WTC11 (cell line): ENCODE results near the gene APOLD1.

Experiments used
- ATF3 ChIP-seq: sonication (generic); formaldehyde crosslinking; conservative IDR thresholded peaks from 2 replicates; pipeline ENCODE4 v1.8.1; 2022; ENCODE audit warnings: mild to moderate bottlenecking, missing genetic modification reagents
- CTCF ChIP-seq: fragments of 200-600 bp; IDR thresholded peaks from 2 replicates; pipeline ENCODE4 v1.8.0; 2022; ENCODE audit warnings: antibody characterized with exemption
- TEAD1 ChIP-seq: sonication (generic); formaldehyde crosslinking; IDR thresholded peaks from 2 replicates; pipeline ENCODE4 v1.8.0; 2022; ENCODE audit warnings: mild to moderate bottlenecking, missing genetic modification reagents

DNA sequence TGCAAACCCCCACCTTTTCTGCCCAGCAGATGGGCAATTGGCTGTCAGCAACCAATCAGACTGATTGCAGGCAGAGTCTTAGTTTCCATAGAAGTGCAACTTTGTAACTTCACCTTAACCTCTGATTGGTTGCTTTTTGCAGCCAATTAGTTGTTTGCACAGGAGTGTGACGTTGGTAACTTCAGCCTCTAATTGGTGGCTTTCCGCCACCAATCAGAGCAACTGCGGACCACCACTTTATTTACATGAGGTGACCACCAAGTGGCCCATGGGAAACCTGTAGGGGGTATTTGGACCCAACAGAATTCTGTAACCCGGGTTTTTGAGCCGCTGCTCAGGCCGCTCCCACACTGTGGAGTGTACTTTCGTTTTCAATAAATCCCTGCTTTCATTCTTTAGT is 36.0 kb upstream of the APOLD1 start:
- TF ChIP-seq TEAD1 (CRISPR knock-in tag) (no peak), ATF3 (CRISPR knock-in tag) (no peak), CTCF (no peak)
